ENCODE measurements around the gene FGG.

FGG gene

DNA sequence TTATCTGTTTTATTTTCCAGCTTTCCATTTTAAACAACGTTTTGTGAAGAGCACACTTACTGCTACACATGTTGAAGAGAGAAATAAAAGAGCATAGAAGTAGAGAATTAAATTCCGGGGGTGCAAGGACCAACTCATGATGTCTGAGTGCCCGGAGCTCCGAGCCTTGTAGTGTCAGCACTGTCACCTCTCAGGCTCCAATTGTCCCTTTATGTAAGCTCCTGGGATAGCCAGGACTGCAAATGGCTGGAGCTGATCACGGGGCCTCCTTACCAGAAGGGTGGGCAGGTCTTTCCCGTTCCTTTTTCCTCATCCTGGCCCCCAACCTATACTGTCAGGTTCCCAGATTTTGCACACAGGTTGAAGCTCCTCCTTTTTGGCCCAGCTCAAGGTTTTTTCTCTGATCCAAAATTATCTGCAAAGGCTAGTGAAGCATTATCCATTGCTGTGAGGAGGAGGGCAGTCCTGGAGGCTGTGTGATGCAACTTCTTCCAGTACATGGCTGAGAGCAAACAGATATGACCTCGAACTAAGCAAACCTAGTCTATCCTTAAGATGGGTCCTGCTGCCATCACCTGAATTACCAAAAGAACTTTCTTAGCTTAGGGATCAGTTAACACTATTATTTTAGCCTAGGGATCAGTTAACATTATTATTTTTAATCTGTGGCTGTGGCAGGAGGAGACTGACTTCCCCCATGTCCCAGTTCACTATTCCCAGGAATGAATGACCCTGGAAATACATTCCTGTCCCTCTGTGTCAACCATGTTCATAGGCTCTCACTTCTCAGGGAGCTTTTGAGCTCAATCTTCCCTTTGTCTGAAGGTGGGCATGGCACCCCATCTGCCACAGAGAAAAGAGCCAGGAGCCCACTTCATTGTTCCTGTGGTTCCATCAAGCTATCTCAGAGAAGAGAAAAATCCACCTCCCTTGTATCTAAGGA lies at the start of gene FGG:
Gene FGG (minus strand): TSS at position 185 of the 943 bp plus-strand sequence. CDS start 47 bp downstream, at position 138.
- DNase-seq = no peak

- DNase-seq = no peak
Observed at GRCh38 chr4:154660052-154660451, 47.6 kb upstream of the FGG start.

DNA sequence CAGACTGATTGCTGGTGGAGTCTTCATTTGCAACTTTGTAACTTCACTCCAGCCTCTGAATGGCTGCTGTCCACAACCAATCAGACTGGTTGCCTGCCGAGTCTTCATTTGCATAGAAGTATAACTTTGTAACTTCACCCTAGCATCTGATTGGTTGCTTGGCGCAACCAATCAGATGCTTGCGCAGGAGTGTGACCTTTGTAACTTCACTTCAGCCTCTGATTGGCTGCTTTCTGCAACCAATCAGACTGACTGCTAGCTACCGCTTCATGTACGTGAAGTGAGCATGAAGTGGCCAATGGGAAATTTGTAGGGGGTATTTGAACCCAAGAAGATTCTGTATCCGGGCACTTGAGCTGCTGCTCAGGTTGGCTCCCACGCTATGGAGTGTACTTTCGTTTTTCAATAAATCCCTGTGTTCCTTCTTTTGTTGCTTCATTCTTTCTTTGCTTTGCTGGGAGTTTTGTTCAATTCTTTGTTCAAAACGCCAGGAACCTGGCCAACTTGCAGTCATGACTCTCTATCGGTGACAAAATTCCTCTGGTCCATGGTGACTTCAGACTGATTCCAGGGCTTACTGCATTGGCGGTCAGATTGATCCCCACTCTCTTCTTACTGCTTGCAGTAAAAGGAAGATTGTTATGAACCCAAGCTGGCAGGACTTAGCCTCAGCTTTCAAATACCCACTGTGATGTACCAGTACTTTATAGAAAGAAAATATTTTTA lies 46.4 kb upstream of the FGG start:
- no peak for DNase-seq

GRCh38 chr4:154643493-154643892 lies 31.0 kb upstream of the FGG start:
- DNase-seq = no peak

GRCh38 chr4:154642373-154643009 lies 30.0 kb upstream of the FGG start:
- no peak for DNase-seq

DNA sequence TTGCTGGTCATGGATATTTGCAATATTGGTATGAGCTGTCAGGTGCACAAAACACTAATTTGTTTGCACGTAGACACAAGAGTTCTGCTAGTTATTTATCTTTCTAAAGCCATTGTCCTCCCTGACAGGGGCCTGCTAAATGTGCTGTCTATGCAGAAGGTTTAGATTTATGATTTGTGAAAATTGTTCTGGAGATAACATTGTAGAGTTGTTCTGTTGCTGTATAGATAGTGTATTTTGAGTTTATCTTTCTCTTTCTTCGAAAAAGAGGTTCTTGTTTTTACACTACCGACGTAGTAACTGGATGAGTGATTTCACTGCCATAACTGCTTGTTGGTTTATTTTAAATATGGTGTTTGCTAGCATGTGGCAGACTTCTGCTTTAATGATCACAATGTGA lies 28.5 kb upstream of the FGG start:
- DNase-seq = no peak

DNA sequence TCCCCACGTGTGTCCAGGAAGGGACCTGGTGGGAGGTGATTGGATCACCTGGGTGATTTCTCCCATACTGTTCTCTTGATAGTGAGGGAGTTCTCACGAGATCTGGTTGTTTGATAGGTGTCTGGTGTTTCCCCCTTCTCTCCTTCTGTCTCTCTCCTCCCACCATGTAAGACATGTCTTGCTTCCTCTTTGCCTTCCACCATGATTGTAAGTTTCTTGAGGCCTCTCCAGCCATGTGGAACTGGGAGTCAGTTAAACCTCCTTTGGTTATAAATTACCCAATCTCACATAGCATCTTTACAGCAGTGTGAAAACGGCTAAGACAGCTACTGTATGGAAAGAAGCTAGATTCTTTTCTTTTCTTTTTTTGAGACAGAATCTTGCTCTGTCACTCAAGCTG lies 21.6 kb upstream of the FGG start:
- no peak for DNase-seq

- no peak for DNase-seq
Observed at GRCh38 chr4:154631828-154632227, 19.4 kb upstream of the FGG start.

- no peak for DNase-seq
Observed at GRCh38 chr4:154630324-154630723, 17.9 kb upstream of the FGG start.

GRCh38 chr4:154626793-154627484 lies 14.5 kb upstream of the FGG start:
- no peak for DNase-seq

DNA sequence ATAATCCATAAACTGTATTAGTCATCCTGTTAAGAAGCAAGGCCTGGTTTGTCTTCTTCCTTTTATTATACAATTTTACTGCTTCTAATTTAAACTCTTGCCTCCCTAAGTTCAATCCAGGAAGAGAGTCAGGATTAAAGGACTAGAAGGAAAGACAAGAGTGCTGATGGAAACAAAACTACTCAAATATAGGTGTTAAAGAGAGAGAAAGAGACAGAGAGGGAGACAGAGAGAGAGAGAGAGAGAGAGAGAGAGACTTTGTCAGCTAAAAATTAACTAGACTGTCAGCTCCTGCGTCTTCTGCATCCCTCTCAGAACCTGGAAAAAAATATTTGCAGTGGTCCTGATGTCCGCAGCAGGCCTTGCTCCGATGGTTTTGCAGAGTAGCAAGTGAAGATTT lies 13.5 kb upstream of the FGG start:
- no peak for DNase-seq

GRCh38 chr4:154623995-154624394 lies 11.5 kb upstream of the FGG start:
- no peak for DNase-seq

DNA sequence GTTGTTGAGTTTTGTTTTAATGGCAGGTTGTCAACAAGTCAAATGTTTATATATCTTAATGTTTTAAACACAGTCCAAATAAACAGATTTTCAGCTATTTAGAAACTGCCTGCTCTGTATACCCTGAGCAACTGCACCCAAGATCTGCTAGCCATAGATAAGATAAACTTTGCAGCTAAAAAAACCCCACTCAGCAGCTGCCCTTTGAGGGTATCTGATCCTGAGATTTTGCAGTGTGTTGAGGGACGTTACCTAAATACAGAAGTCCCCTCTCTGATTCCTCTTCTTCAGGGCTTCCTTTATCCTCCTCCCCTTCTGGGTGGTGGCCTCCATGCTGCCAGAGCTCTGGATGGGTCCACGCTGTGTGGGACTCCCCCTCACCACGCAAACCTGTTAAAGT lies 11.0 kb upstream of the FGG start:
- DNase-seq = no peak

DNA sequence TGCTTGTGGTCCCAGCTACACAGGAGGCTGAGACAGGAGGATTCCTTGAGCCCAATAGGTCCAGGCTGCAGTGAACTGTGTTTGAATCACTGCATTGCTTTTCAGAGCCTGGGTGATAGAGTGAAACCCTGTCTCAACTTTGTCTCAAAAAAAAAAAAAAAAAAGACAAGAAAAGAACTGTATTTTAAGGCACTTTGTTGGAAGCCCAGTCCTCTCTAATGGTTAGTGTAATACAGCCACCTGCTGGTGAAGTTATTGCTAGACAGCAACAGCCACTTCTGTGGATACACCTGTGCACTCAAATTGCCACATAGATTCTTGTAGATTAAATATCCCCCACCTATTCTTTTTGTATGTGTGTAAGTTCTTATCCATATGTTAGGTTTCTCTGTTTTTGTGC lies 10.1 kb upstream of the FGG start:
- DNase-seq = peak; percentile 1

GRCh38 chr4:154620111-154620510 lies 7.7 kb upstream of the FGG start:
- DNase-seq = no peak

DNA sequence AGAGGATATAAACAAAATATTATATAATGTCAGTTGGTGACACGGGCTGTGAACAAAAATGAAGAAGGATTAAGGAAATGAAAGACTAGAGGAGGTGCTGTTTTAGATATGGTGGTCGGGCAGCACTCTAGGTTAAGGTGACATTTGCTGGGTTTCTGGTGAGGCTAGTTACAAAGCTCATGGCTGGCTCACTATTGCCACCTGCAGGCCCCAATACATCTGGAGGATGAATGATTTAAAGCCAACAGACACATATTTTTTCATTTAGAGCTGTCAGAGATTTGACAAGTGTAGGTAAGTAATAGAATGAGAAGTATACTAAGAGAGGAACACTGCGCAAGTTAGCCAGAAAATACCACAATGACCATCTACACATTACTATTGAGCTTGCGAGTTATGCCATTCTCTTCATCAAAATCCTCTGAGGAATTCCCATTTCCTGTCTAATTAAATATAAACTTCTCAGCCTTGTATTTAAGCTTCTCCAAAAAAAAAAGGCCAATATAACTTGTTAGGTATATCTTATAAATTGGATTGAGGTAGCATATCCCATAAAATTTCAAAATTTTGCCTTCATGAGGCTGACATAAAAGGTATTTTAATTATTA lies 6.4 kb upstream of the FGG start:
- peak; percentile 1 for DNase-seq

DNA sequence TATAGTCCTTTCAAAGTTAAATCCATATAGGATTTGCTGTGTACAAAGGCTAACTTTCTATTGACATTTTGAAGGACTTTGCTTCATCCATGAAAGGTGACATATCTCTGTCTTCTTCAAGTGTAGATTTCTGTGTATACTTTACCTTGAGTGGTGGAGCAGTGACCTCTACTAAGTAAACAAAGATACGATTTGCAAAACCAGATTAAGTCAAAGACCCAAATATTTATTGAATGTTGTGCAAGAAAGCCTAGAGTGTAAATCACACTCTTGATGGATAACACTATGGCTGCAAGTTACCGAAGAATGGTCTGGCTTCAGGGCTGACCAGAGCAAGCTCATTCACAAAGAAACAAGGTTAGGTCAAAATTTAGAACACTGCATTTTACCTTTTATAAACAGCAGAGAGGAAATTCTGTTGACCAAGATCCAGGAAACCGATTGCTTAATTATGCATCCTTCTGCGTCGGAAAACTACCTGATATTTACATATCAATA lies 5.4 kb upstream of the FGG start:
- no peak for DNase-seq

DNA sequence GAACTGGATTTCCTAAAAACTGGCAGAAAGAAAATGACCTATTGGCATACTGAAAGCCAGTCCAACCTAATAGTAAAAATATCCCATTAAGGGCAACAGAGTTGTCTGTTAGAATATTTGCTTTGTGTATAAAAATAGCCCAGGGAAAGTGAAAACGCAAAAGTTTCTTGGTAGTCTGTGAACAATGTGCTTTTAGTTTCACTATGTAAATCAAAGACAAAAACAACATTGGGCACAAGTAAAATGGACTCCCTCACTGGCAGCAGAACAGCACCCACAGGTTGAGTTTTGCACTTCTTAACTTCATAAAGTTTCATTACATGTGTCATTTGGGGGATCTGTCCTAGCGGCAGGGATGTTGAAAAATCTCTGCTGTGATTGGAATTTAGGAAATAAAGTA lies 4.3 kb upstream of the FGG start:
- no peak for DNase-seq

GRCh38 chr4:154616287-154616686 lies 3.8 kb upstream of the FGG start:
- no peak for DNase-seq

- DNase-seq = no peak
Observed at GRCh38 chr4:154615211-154615610, 2.8 kb upstream of the FGG start.

- DNase-seq = no peak
Observed at GRCh38 chr4:154614306-154614705, 1.9 kb upstream of the FGG start.

DNA sequence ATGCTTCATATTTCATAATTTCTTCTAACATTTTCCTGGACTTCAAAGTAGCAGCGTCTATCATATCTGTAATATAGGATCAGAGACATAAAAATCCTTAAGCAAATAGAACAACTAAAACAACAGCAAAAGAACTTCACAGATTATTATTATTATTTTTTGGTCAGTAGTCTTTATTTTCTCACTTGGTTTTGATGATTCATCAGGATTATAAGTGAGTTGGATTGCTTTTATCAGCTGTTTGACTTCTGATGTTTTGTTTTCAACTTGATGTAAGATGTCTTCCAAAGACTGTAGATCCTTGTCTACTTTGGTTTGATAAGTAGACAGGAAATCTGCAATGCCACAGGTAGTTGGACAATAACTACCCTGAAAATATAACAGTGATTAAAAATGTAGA lies 623 bp downstream of the FGG start:
- DNase-seq = no peak
